NOMO-1 treated with dmso at 0.1 percent for 144 hours (cell line): Measurements from ENCODE around the gene TTC17.

Source experiments
- DNase-seq: peaks from one replicate; lab custom pipeline; 2025; ENCODE audit not compliant: unreplicated experiment; lab: John Stamatoyannopoulos, UW

The TTC17 gene

GRCh38 chr11:43532041-43532440 is 173.3 kb downstream of the TTC17 start:
- peak; percentile 38 for DNase-seq

GRCh38 chr11:43537833-43538615 is 179.3 kb downstream of the TTC17 start:
- DNase-seq = no peak

- no peak for DNase-seq
Measured at GRCh38 chr11:43541993-43542392, 183.3 kb downstream of the TTC17 start.

- no peak for DNase-seq
Measured at GRCh38 chr11:43542750-43543712, 184.3 kb downstream of the TTC17 start.
